GM18951 (cell line): Measurements from ENCODE around the gene MAML3.

Experiments used
- POLR2A ChIP-seq: IDR thresholded peaks from 4 replicates; pipeline ENCODE4 v1.6.1; 2011; ENCODE audit warnings: mild to moderate bottlenecking; ENCODE audit not compliant: insufficient read length, insufficient read depth; ENCODE audit errors: extremely low read depth
- in situ Hi-C: fragments of 300-500 bp; cut with MboI; formaldehyde crosslinking; loops from one replicate; pipeline ENCODE4 v1.12.0; 2022; ENCODE audit warnings: low sequenced_read_pairs, mixed read lengths, inconsistent platforms; ENCODE audit not compliant: unreplicated experiment

MAML3 gene

GRCh38 chr4:140054861-140055260 is 99.1 kb downstream of the MAML3 start:
- TF ChIP-seq POLR2A, result no peak
- in situ Hi-C loops, result no loop called here

- no peak for TF ChIP-seq POLR2A
- in situ Hi-C loops, result no loop called here
Observed at GRCh38 chr4:140053185-140053584, 100.8 kb downstream of the MAML3 start.

- in situ Hi-C loops, result no loop called here
Observed at GRCh38 chr4:140052050-140052449, 101.9 kb downstream of the MAML3 start.

GRCh38 chr4:140049849-140050637 is 103.9 kb downstream of the MAML3 start:
- in situ Hi-C loops, result no loop called here
- no peak for TF ChIP-seq POLR2A

More at GRCh38 chr4:140052050-140052449, 101.9 kb downstream of the MAML3 start:
- TF ChIP-seq POLR2A, result no peak

GRCh38 chr4:140049024-140049848 is 104.7 kb downstream of the MAML3 start:
- in situ Hi-C loops, result no loop called here
- TF ChIP-seq POLR2A, result no peak

- TF ChIP-seq POLR2A, result no peak
- in situ Hi-C loops, result no loop called here
Observed at GRCh38 chr4:140048419-140048995, 105.5 kb downstream of the MAML3 start.

GRCh38 chr4:140047786-140048185 is 106.2 kb downstream of the MAML3 start:
- TF ChIP-seq POLR2A, result no peak
- in situ Hi-C loops, result no loop called here

- TF ChIP-seq POLR2A, result no peak
- in situ Hi-C loops, result no loop called here
Observed at GRCh38 chr4:140047017-140047640, 106.9 kb downstream of the MAML3 start.

- in situ Hi-C loops, result no loop called here
- TF ChIP-seq POLR2A, result no peak
Observed at GRCh38 chr4:140046543-140046942, 107.4 kb downstream of the MAML3 start.

- in situ Hi-C loops, result no loop called here
Observed at GRCh38 chr4:140046016-140046415, 108.0 kb downstream of the MAML3 start.

GRCh38 chr4:140044337-140044902 is 109.6 kb downstream of the MAML3 start:
- no peak for TF ChIP-seq POLR2A
- in situ Hi-C loops, result no loop called here

More at GRCh38 chr4:140046016-140046415, 108.0 kb downstream of the MAML3 start:
- no peak for TF ChIP-seq POLR2A

GRCh38 chr4:140042634-140043033 is 111.3 kb downstream of the MAML3 start:
- no peak for TF ChIP-seq POLR2A
- in situ Hi-C loops, result no loop called here
